Panc1 (cell line): ENCODE data around the gene EXPH5. TPM values are rescaled to one million over a fixed set of nuclear protein-coding genes. Genes with fewer than 3 reads are reported as not detected.

ENCODE experiments used
- ATAC-seq: fragments of 200-7000 bp; cut with Tn5 transposase; 2 replicates; pipeline ENCODE4 v1.9.1; 2020; ENCODE audit warnings: mild to moderate bottlenecking, moderate library complexity
- BruUV-seq: library from RNA; stranded (reverse); fragments of 400-500 nt; replicated peaks from 2 replicates; lab custom pipeline; 2021; lab: Mats Ljungman, UMichigan
- CTCF ChIA-PET: fragments of 300-600 bp; sonication (Branson Sonifier 250); formaldehyde crosslinking; loops from one replicate; lab custom pipeline; 2022; ENCODE audit warnings: antibody characterized with exemption; lab: Charles Lee
- POLR2A ChIA-PET: fragments of 300-600 bp; sonication (Branson Sonifier 250); formaldehyde crosslinking; loops from one replicate; lab custom pipeline; 2022; ENCODE audit warnings: antibody characterized with exemption; lab: Charles Lee
- DNase-seq: peaks from one replicate; pipeline ENCODE4 v3.0.0-alpha.2; 2010; ENCODE audit warnings: low read depth, low spot score
- H3K27ac ChIP-seq: 2 replicates; pipeline ENCODE4 v1.5.1; 2011; ENCODE audit warnings: mild to moderate bottlenecking, low read length, inconsistent platforms
- H3K27me3 ChIP-seq: fragments of 200-500 bp; sonication (Bioruptor generic); 2 replicates; pipeline ENCODE4 v1.6.0; 2014; ENCODE audit warnings: low read length, inconsistent platforms; ENCODE audit not compliant: control insufficient read depth, insufficient read depth
- H3K36me3 ChIP-seq: fragments of 200-500 bp; sonication (Bioruptor generic); 2 replicates; pipeline ENCODE4 v1.5.1; 2014; ENCODE audit warnings: inconsistent platforms, mild to moderate bottlenecking, low read length, moderate library complexity; ENCODE audit not compliant: control insufficient read depth, insufficient read depth
- H3K4me1 ChIP-seq: 2 replicates; pipeline ENCODE4 v1.5.1; 2011; ENCODE audit warnings: inconsistent platforms, mild to moderate bottlenecking, low read length, moderate library complexity; ENCODE audit not compliant: control insufficient read depth, insufficient read depth
- H3K4me3 ChIP-seq, 2 experiments: 2 replicates each; pipeline ENCODE4 v1.5.1; 2011 to 2012; ENCODE audit warnings: low read depth in 2 of 2, low read length in 2 of 2, mild to moderate bottlenecking in 2 of 2, inconsistent platforms in 1 of 2, moderate library complexity in 1 of 2
- H3K9me3 ChIP-seq: fragments of 200-500 bp; sonication (Bioruptor generic); 2 replicates; pipeline ENCODE4 v1.5.1; 2014; ENCODE audit warnings: low read depth, mild to moderate bottlenecking, inconsistent platforms, low read length, moderate library complexity; ENCODE audit not compliant: control insufficient read depth, insufficient read depth
- CTCF ChIP-seq: fragments of 450-650 bp; IDR thresholded peaks from 2 replicates; pipeline ENCODE4 v1.5.1; 2017; ENCODE audit warnings: mild to moderate bottlenecking
- POLR2AphosphoS5 ChIP-seq: IDR thresholded peaks from 2 replicates; pipeline ENCODE4 v1.6.1; 2012; ENCODE audit warnings: mild to moderate bottlenecking, low read depth, low read length, moderate library complexity
- REST ChIP-seq, 2 experiments: IDR thresholded peaks; 2 replicates each; pipeline ENCODE4 v1.6.1; 2011 to 2012; ENCODE audit warnings: low read depth in 2 of 2, control low read depth in 1 of 2, low read length in 1 of 2, mild to moderate bottlenecking in 1 of 2, moderate library complexity in 1 of 2; ENCODE audit not compliant: insufficient read depth in 1 of 2
- SIN3A ChIP-seq: IDR thresholded peaks from 2 replicates; pipeline ENCODE4 v1.6.1; 2012; ENCODE audit warnings: low read depth, mild to moderate bottlenecking, low read length, moderate library complexity, borderline replicate concordance; ENCODE audit not compliant: insufficient read depth
- TCF7L2 ChIP-seq: IDR thresholded peaks from 2 replicates; pipeline ENCODE4 v1.6.1; 2011; ENCODE audit warnings: mild to moderate bottlenecking, low read depth, low read length, inconsistent platforms
- in situ Hi-C: cut with HindIII; loops from 2 replicates; pipeline ENCODE4 v1.10.0; 2016; ENCODE audit warnings: low sequenced_read_pairs, low pct_unique_long_range_greater_than_20kb
- intact Hi-C: fragments of 100-400 bp; cut with micrococcal nuclease; formaldehyde crosslinking; loops from one replicate; pipeline ENCODE4 v1.10.0; 2022; ENCODE audit not compliant: unreplicated experiment
- total RNA-seq: library from RNA; stranded (reverse); gene quantifications from one replicate; pipeline ENCODE4 v1.2.1, GENCODE V29; 2021; ENCODE audit not compliant: unreplicated experiment

Gene EXPH5
- total RNA-seq, 1 experiment from 2014 or later = 0.85 TPM

- Histone ChIP-seq H3K4me3 (no peak overlapping the region), H3K9me3 (no peaks in the 10 kb centered on the region)
Measured at GRCh38 chr11:108536783-108537182, 56.8 kb downstream of the EXPH5 start.

GRCh38 chr11:108535384-108535955 is 58.1 kb downstream of the EXPH5 start:
- Histone ChIP-seq H3K27me3 (peaks cover 6% of the 10 kb centered on the region; the same call in 1 of the 2 replicates), H3K27ac (no peak overlapping the region), H3K36me3 (no peaks in the 10 kb centered on the region), H3K4me3 (no peak overlapping the region), H3K4me1 (no peaks in the 10 kb centered on the region), H3K9me3 (no peaks in the 10 kb centered on the region)
- TF ChIP-seq TCF7L2 = no peak
- no peak for TF ChIP-seq REST (IDR thresholded peaks at IDR 0.05; ENCODE audit: insufficient read depth in 1 of 2, low read depth in 2 of 2, low read length in 1 of 2)
- TF ChIP-seq SIN3A = no peak
- TF ChIP-seq POLR2AphosphoS5 = no peak
- POLR2A ChIA-PET = no interaction called here
- BruUV-seq = no TSS peak
- ATAC-seq (no peak), DNase-seq (no peak)
- in situ Hi-C loops = no loop called here
- intact Hi-C loops = no loop called here
- CTCF ChIA-PET = no interaction called here

More at GRCh38 chr11:108536783-108537182, 56.8 kb downstream of the EXPH5 start:
- no peak for TF ChIP-seq TCF7L2
- TF ChIP-seq SIN3A = no peak
- TF ChIP-seq REST (IDR thresholded peaks at IDR 0.05; ENCODE audit: insufficient read depth in 1 of 2, low read depth in 2 of 2, low read length in 1 of 2) = no peak
- no peak for TF ChIP-seq POLR2AphosphoS5
- TF ChIP-seq CTCF = no peak
- peaks cover 6% of the 10 kb centered on the region; the same call in 1 of the 2 replicates for H3K27me3 ChIP-seq
- intact Hi-C loops = no loop called here
- DNase-seq (no peak), ATAC-seq (no peak)
- in situ Hi-C loops = no loop called here
- H3K4me1 ChIP-seq = no peaks in the 10 kb centered on the region
- ChIA-PET POLR2A (no interaction called here), CTCF (no interaction called here)
- H3K36me3 ChIP-seq = no peaks in the 10 kb centered on the region
- no TSS peak for BruUV-seq
- no peak overlapping the region for H3K27ac ChIP-seq
